GM19099 (cell line): ENCODE results near the gene CDHR2.

Source experiments
- POLR2A ChIP-seq: IDR thresholded peaks from 3 replicates; pipeline ENCODE4 v1.6.1; 2011; ENCODE audit warnings: low read depth; ENCODE audit not compliant: insufficient read length; ENCODE audit errors: extremely low read depth

CDHR2 gene

DNA sequence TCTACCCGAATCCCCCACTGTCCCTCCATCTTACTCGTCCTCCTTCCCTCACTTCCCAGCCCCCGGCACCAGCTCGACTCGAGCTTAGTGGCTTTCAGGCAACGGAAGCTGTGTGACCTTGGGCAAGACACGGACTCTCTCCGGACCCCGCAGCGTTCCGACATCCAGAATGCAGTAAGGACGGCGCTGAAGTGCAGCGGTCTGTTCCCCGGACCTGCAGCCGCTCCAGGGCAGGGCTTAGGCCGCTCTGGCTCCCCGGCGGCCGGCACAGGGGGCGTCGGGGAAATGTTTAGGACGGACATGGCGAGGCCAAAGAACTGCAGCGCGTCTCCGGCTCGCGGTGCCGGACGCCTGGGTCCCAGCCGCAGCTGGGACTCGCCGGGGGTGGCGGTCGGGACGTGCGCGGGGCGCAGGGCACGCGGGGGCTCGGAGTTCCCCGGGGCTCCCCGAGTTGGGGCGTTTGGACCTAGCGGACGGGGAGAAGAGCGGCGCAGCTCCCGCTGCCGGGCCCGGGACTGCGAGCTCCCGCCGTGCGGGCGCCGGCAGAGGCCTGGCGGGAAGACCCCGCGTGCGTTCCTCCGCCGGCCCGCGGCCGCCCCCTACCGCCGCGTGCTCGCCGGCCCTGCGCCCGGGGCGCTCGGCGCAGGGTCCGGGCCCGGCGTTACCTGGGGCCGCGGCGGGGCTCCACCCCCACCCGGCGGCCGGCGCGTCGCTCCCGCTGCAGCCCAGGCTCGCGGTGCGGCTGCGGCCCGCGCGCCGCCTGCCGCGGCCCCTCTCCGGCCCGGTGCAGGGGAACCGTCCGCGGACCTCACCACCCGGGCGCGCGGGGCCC is 6.3 kb upstream of the CDHR2 start:
- TF ChIP-seq POLR2A, result no peak

GRCh38 chr5:176543428-176544182 is 5.5 kb upstream of the CDHR2 start:
- TF ChIP-seq POLR2A, result peak; percentile 69

GRCh38 chr5:176545388-176545736 is 3.8 kb upstream of the CDHR2 start:
- TF ChIP-seq POLR2A, result no peak

GRCh38 chr5:176545737-176546509 is 3.2 kb upstream of the CDHR2 start:
- TF ChIP-seq POLR2A, result no peak

GRCh38 chr5:176547802-176548201 is 1.3 kb upstream of the CDHR2 start:
- TF ChIP-seq POLR2A, result no peak

DNA sequence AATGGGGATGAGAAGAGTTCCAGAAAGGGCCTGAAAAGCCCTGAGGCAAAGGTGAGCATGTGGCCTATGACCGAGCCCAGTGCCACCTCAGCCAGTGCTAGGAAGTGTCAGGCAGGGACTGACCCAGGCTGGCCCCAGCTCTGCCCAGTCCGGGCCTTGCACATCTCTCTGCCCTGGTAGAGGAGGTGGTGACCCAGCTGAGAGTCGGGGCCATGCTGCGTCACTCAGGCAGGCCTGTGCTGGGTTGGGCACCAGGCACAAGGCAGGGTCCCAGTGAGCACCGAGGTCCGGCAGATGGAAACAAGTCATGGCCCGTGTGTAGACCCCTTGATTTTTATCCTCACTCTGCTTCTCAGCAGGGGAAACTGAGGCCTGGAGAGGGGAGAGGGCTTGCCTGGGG is 729 bp downstream of the CDHR2 start:
- no peak for TF ChIP-seq POLR2A

GRCh38 chr5:176550275-176550831 is 1.2 kb downstream of the CDHR2 start:
- no peak for TF ChIP-seq POLR2A

DNA sequence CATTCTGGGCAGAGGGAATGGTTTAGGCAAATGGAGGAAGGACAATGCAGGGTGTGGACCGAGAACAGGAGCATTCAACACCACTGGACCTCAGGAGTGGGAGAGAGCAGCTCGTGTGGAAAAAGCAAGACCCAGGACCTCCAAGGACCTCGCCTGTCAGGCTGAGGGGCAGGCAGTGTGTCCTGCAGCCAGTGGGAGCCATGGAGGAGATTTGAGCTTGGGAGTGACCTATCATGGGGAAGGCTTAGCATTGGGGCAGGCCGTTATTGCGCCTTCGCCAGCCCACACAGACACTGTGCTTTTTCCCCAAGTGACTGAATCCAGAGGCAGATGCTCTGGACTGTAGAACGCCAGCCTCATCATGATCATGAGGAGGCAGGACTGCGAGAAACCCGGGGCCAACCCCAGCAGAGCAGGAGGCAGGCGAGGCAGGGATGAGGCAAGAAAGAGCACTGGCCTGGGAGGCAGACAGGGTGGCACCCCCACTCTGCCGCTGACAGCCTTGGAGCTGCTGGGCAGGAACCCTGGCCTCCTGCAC is 3.3 kb downstream of the CDHR2 start:
- no peak for TF ChIP-seq POLR2A

DNA sequence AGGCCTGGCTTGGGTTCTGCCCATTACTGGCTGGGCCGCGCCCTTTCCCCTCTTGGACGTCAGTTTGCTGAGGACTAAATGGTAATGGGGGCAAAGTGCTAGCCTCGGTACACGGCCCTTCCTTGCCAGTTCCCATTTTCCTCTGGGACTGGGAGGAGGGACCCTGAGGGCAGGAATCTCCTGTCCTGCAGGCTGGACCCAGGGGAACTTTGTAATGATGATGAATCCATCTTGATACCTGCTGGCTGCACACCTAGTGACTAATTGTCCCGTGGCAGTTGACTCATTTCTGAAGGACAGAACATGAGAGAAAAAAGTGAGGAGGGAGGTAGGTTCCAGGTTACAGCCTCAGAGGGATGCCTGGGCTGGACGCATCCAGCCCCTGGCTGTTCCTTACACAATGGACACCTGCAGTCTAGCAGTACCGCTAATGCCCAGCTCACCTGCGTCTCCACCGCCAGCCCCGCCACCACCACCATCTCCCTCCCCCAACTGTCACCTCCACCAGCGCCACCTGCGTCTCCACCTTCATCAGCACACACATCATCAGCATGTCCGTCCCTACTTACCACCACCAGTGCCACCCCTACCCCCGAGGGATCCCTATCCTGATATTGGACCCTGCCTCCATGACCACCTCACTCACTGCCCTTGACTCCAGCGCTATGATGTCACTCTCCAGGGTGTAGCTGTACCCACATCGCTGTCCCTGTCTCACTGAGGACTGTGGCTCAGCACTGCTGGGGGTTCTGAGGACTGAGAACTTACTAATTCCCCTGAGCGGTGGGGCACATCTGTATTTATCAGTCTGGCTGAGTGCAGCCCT is 4.3 kb downstream of the CDHR2 start:
- TF ChIP-seq POLR2A, result no peak

GRCh38 chr5:176557846-176558245 is 8.7 kb downstream of the CDHR2 start:
- no peak for TF ChIP-seq POLR2A

- no peak for TF ChIP-seq POLR2A
Measured at GRCh38 chr5:176559683-176560082, 10.5 kb downstream of the CDHR2 start.

DNA sequence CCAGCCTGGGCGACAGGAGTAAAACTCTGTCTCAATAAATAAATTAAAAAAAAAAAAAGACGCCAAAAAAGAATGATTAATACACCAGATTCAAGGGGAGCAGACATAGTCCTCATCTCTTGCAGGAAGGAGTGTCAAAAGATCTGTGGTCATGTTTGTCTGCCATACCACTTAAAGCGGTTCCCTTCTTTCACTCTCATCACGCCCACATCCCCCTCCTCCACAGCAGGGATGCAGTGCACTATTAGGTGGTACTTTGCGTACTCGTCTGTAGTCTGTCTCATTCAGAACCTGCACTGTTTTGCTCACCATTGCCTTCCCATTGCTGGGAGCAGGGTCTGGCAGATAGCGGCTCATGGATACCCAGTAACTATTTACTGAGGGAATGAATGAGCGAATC is 11.2 kb downstream of the CDHR2 start:
- TF ChIP-seq POLR2A, result no peak

GRCh38 chr5:176561259-176561658 is 12.1 kb downstream of the CDHR2 start:
- TF ChIP-seq POLR2A, result no peak

DNA sequence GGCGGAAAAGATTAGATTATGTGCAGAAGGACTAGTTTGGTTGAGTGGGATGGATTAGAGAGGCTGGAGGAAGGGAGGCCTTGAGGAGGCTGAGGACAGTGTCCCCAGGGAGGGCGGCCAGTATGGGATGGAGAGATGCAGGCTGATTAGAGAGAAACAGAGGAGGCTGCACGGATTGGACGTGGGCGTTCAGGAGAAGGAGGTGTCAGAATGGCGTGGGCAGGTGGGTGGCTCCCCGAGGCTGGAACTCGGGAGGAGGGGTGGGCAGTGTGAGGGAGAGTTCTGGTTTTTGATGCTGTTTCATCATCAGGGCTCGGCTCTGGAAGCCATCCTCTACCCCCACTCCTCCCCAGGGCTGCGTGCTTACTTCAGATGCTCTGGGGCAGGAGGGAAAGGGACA is 13.0 kb downstream of the CDHR2 start:
- no peak for TF ChIP-seq POLR2A
